Adrenal gland (tissue), 5 donors: Measurements from ENCODE around the gene NOL4L.

Experiments
- POLR2A ChIP-seq, 2 donors: fragments of 450-650 bp; IDR thresholded peaks; one replicate each; pipeline ENCODE4 v1.6.1; 2017; ENCODE audit warnings: antibody characterized with exemption in 2 of 2, mild to moderate bottlenecking in 2 of 2, moderate library complexity in 1 of 2
- TF ChIP-seq, protein P1 (sequence below), 6 experiments: fragments of 450-650 bp in 4 of 6; fragments of 200-600 bp in 2 of 6; sonication (generic) in 1 of 6; IDR thresholded peaks; 1 replicate in 5 of 6; 2 replicates in 1 of 6; pipeline versions ENCODE4 v1.5.1 to v1.8.0; 2016 to 2021; ENCODE audit warnings: antibody characterized with exemption in 6 of 6, mild to moderate bottlenecking in 2 of 6, moderate library complexity in 1 of 6
- donor health status: DM: no; HTN: no; CAD: no.

- TF ChIP-seq, protein P1, sequence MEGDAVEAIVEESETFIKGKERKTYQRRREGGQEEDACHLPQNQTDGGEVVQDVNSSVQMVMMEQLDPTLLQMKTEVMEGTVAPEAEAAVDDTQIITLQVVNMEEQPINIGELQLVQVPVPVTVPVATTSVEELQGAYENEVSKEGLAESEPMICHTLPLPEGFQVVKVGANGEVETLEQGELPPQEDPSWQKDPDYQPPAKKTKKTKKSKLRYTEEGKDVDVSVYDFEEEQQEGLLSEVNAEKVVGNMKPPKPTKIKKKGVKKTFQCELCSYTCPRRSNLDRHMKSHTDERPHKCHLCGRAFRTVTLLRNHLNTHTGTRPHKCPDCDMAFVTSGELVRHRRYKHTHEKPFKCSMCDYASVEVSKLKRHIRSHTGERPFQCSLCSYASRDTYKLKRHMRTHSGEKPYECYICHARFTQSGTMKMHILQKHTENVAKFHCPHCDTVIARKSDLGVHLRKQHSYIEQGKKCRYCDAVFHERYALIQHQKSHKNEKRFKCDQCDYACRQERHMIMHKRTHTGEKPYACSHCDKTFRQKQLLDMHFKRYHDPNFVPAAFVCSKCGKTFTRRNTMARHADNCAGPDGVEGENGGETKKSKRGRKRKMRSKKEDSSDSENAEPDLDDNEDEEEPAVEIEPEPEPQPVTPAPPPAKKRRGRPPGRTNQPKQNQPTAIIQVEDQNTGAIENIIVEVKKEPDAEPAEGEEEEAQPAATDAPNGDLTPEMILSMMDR (IDR thresholded peaks at IDR 0.05): no peak
- TF ChIP-seq POLR2A (IDR thresholded peaks at IDR 0.05): no peak
Measured at GRCh38 chr20:32429745-32430360, 155.3 kb downstream of the NOL4L start.
